GM10847 (cell line): ENCODE measurements around the gene RPGR.

ENCODE experiments used
- POLR2A ChIP-seq: IDR thresholded peaks from 2 replicates; pipeline ENCODE4 v1.6.1; 2011; ENCODE audit not compliant: insufficient read length; ENCODE audit errors: extremely low read depth

The RPGR gene

DNA sequence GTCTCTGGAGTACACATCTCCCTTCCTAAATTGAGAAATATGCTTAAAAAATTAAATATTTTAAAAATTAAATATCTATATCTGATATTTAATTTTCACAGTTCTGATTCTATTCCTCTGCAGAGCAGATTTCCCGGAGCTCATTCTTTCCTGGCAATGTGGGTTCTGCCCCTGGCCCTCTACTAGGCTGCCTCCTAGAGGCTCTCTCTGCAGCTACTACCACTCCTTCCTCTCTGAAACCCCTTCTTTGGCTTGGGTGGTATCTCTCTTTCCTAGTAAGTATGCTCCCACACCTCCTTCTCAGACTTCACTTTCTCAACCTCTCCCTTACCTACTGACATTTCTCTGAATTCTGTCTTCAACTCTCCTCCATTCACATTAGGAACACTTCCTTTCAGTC lies 45.3 kb downstream of the RPGR start:
- no peak for TF ChIP-seq POLR2A

DNA sequence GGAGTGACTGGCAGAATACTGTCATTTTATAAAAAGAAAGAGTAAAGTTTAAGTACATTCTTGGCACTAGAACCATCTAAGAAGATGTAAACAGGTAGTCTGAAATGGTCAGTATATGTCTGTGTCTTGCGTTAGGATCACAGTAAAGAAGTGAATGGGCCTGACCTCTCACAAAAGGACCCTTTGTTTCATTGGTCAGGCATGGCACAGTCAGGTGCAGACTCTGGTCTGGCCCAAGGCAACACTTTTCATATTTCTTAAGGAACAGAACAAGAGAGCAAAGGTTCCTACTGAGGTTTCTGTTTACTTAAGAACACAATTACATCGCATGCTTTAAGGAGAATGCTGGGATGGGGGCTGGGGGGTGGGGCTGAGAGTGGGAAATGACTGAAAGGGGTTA lies 48.1 kb downstream of the RPGR start:
- TF ChIP-seq POLR2A = no peak

DNA sequence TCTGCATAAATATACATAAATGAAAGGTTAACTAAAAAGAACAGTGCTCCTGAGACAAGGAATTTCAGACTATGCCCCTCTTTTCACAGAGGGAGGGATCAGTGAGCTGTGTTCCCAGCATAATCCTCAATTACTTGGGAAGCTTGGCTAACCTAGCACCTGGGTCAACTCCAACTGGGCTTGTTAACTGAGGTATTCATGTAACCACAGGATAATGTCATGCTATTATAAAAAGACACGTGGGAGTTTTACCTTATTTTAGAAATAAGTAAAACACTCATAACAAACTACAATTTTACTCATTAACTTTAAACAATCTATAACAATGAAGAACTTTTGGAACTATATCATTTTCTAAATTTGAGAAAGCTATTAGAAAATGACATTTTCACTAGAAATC lies 48.6 kb downstream of the RPGR start:
- TF ChIP-seq POLR2A = no peak

DNA sequence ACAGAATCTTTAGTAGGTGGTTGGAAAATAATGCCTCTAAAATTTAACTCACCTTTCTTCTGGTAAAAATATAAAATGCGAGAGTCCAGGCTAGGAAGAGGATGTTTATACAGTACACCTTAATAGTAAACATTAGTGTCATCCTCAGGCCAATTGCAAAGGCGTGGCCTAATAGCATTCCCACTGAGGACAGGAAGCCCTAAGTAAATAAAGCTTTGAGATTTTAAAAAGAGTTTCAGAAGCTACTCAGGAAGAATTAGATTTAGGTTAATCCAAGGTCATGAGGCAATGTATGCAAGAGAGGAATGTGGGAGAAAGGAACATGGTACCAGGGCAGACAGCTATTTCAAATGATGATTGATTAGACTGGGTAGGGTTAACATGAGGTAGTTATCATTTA lies 49.5 kb downstream of the RPGR start:
- TF ChIP-seq POLR2A = no peak

DNA sequence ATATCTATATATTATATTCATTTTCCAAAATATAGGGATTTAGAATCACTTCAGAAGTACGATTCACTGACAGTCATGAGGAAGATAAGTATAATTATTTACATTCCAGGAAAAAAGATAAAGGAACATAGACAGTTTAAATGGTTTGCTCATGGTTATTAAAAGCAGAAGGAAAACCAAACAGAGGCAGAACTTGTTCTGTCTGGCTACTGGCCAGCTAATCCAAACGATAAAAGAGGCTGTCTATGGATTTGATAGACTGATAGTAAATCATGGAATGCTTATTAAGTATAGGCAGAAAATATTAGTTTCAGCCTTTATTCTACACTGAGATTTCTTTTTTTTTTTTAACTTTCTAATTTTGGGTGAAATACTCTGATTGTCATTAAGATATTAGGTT lies 50.2 kb downstream of the RPGR start:
- TF ChIP-seq POLR2A = no peak

DNA sequence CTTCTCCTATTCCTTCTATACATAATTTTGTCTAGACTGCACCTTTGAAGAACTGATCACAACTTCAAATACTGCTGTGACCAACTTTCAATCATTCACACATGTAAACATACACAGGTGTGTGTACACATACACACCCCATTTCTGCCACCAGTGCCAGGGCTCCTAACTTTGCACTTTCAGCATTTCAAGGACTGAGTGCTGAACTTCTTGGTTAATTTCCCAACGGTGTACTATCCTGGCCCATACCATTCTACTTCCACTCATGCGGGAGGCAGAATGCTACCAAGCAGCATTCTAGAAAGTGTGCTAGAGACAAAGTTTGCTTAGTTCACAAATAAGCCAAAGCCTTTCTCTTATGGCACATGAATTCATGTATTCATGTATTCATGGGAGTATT lies 51.2 kb downstream of the RPGR start:
- TF ChIP-seq POLR2A = no peak

DNA sequence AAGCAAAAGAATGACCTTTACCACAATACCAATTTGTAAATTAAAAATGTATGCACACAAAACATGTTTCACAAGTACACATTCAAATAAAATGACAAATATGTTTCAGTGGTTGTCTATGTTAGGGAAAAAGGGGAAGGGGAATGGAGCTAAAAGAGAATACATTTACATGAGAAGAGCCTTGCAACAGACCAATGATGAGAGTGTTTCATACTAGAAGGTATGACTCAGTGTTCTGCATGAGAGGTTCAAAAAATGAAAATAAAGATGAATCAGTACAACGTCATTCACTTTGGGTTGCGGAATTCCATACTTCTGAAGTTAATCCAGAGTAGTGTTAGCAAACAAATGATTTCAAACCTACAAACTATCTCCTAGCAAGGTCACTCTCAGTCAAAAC lies 51.7 kb downstream of the RPGR start:
- no peak for TF ChIP-seq POLR2A

DNA sequence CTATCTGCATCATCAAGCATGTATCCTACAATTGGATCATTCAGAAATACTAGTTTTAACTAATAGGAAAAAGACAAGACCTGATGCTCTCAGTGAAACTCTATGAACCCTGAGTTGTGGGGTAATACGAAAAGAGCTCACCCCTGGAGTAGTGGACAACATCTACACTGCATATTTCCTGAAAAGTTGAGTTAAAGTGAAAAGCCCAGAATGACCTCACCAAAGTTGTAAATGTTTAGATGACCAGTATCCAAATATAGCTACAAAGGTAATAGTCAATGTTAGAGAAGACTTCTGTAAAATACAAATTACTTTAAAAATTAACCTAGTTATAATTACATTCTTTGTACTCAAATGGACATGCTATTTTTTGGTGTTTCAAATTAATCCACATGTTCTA lies 53.9 kb downstream of the RPGR start:
- TF ChIP-seq POLR2A = no peak

DNA sequence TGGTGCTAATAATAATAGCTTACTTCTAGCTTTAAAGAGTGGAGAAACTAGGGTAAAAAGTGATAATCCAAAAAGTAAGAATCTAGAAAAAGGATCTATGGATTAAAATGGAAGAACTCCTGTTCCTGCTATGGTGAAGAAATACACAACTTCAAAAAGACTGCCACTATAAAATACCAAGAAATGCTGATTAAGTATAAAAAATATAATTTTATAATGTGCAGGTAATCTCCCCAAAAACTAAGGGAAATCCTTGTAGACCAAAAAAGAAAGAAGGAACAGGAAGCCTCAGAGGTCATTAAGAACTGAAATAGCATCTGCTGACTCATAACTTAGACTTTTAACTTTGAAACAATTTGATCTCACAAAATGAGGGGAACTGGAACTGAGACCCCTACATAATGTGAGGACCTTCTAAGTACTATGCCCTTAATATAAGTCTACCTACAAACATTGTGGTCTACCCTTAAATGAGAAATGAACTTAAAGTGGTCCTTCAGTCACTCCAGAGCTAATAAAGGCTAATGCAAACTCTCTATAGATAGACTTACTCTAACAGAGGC lies 56.1 kb downstream of the RPGR start:
- TF ChIP-seq POLR2A = no peak

DNA sequence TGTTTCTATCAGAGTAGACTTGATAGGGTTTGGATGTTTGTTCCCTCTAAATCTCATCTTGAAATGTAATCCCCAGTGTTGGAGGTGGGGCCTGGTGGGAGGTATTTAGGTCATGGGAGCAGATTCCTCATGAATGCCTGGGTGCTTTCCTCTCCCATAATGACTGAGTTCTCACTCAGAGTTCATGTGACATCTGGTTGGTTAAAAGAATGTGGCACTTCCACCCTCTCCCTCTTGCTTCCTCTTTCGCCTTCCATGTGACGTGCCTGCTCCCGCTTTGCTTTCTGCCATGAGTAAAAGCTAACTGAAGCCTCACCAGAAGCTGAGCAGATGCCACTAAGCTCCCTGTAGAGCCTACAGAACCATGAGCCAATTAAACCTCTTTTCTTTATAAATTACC lies 59.3 kb downstream of the RPGR start:
- TF ChIP-seq POLR2A = no peak

DNA sequence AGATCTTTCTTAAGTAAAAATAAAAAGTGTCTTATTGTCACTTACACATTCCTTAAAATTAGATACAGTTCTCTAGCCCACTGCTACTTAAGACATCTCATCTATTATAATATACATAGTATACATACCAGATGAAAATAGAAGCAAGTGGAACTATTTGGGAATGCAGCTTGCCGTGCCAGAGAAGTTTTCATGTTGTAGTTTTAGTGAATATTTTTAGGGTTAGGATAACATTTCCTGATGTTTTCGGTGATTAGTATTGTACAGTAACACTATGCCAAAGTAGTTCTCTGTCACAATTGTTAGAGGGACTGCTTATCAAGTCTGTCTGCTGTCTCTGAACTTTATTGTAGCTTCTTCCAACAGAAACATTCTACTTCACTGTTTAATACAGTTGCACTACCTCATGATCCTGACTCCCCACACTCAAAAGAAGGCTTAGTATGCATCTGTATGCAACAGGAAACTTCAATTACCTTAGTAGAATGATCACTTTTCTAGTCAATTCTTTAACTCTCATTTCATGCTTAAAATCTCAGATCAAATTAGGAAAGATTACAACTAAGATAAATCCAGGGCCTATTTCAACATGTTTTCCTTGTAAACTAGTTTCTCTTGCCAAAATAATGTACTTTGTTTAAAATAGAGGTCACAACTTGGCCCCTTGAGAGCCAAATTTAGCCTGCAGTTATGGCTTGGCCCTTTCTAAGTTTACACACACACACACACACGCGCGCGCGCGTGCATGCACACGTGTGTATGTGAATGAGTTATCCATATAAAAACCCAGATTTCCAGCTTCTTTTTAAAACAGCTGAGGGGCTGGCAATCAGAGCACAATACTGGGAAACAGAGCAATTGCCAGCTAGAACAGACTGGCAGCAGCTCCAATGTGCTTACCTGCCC lies 64.3 kb downstream of the RPGR start:
- TF ChIP-seq POLR2A = no peak

DNA sequence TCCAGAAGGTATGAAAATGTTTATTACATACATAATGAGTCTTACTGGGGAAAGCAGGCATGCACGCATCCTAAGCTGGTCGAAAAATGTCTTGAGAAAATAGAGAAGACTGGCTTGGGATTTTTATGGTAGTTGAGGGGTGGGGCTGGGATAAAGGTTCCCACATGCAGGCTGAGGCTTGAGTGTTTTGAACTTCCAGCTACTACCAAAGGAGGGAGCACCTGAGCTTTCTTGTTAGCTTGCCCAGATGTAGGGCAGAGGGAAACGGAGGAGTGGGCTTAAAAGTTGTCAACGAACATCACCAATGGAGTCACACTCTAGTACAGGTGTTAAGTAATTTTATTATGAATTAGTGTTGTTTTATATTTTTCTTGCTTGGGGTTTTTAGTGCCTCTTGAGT lies 67.1 kb downstream of the RPGR start:
- no peak for TF ChIP-seq POLR2A

DNA sequence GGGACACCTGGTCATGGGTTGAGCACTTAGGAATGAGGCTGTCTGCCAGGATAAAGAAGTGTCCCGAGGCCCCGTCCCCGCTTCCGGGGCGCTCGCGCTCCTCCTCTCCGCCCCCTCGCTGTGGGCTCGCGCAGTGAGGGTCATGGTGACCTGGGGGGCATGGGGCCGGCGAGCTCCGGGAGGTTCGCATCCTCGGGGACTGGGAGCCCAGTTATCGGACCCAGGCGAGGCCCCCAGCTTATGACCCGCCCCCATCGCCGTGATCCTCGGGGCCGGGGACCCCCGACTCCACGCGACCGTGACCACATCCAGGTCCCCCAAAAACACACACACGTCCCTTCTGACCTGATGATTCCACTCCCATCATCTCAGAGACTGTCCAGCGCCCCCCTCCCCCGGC lies 71.3 kb downstream of the RPGR start:
- no peak for TF ChIP-seq POLR2A

DNA sequence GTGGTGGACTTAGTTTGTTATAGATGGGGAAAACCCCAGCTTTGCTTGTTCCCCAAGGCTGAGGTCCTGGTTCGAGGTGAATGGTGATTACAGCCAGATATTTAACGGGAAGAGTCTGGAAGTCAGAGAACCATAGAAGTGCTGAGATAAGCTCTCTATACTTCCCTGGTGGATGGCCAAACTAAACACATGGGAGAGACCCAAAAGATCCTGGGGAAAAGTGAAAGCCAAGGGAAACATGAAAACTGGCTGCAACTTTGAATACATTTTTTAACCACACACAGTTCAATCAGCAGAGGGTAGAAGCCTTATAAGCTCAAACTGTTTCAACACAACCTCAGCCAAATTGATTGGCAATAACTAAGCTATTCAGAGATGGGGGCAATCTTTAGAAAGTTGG lies 77.3 kb downstream of the RPGR start:
- no peak for TF ChIP-seq POLR2A

DNA sequence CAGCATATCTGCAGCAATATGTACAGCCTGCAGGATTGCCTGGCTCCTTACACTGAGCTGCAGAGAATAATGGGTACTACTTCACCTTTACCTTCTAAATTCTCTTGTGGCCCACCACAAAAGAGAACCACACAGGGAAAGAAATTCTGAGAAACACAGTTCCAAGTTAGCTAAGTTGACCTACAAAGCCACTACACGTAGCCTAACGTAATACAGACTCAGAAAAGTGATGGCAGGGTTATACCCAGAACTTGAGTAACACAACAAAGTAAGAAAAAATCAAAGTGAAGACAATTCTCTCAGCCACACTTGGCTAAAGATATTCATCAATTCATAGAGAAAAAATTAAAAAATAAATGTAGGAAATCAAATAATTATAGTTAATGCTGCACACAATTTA lies 80.3 kb downstream of the RPGR start:
- TF ChIP-seq POLR2A = no peak

DNA sequence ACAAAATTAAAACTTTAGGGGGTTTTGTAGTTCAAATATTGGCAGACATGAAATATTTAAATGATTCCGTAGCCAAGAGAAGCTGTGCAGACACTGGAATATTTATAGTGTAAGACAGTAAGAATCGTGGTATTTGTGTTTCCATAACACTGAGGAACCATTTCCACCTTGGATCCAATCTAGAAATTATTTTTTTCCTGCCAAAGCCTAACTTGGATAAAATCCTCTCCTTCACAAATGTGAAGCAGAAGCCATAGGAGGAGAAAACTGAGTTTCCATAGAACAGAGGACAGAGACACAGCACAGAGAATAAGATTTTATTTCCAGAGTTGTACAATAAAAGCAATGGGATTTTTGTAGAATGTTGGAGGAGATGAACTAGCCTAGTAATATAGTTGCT lies 86.8 kb downstream of the RPGR start:
- no peak for TF ChIP-seq POLR2A
